HCT116 (cell line): ENCODE results near the gene PBX3. TPM values are rescaled to one million over a fixed set of nuclear protein-coding genes. Genes with fewer than 3 reads are reported as not detected.

ENCODE experiments used
- ATAC-seq: fragments of 200-7000 bp; cut with Tn5 transposase; 2 replicates; pipeline ENCODE4 v1.9.1; 2020; ENCODE audit warnings: mild to moderate bottlenecking, moderate library complexity
- BruUV-seq: library from RNA; stranded (reverse); fragments of 400-500 nt; replicated peaks from 2 replicates; lab custom pipeline; 2021; lab: Mats Ljungman, UMichigan
- CTCF ChIA-PET: fragments of 300-600 bp; sonication (Branson Sonifier 250); formaldehyde crosslinking; loops from one replicate; lab custom pipeline; 2021; ENCODE audit warnings: antibody characterized with exemption; lab: Charles Lee
- POLR2A ChIA-PET: fragments of 300-600, 350-600 bp; sonication (Branson Sonifier 250); formaldehyde crosslinking; loops from one replicate; lab custom pipeline; 2021; ENCODE audit warnings: antibody characterized with exemption; lab: Charles Lee
- RAD21 ChIA-PET, 2 experiments: fragments of 300-600 bp; sonication (Branson Sonifier 250); formaldehyde crosslinking; loops; one replicate each; lab custom pipeline; 2023; ENCODE audit warnings: low total read pairs in 2 of 2; ENCODE audit not compliant: uncharacterized antibody in 2 of 2, unreplicated experiment in 2 of 2, low non-redundant PET in 1 of 2; lab: Charles Lee
- DNase-seq: peaks from one replicate; pipeline ENCODE4 v3.0.0-alpha.2; 2010; ENCODE audit warnings: low read depth, low spot score
- H2AFZ ChIP-seq: fragments of 200-600 bp; shearing (Covaris generic), sonication (generic); 2 replicates; pipeline ENCODE4 v1.6.1; 2017; ENCODE audit warnings: low read depth, mixed run types, mixed read lengths, antibody characterized with exemption, low read length; ENCODE audit not compliant: poor library complexity, severe bottlenecking
- H3K27ac ChIP-seq: 2 replicates; pipeline ENCODE4 v1.5.1; 2012; ENCODE audit warnings: low read depth, low read length
- H3K27me3 ChIP-seq: fragments of 200-600 bp; sonication (generic); 2 replicates; pipeline ENCODE4 v1.6.1; 2016; ENCODE audit warnings: mixed run types, low read length, mixed read lengths; ENCODE audit not compliant: insufficient read depth
- H3K36me3 ChIP-seq, 2 experiments: fragments of 200-500 bp in 1 of 2; fragments of 200-600 bp in 1 of 2; sonication (Bioruptor generic) in 1 of 2; sonication (generic) in 1 of 2; 2 replicates each; pipeline versions ENCODE4 v1.5.1 to v1.6.1; 2014 to 2016; ENCODE audit warnings: low read length in 2 of 2, inconsistent platforms in 1 of 2, mixed read lengths in 1 of 2, mixed run types in 1 of 2; ENCODE audit not compliant: insufficient read depth in 2 of 2, control insufficient read depth in 1 of 2
- H3K4me1 ChIP-seq, 2 experiments: fragments of 200-600 bp in 1 of 2; sonication (generic) in 1 of 2; 2 replicates each; pipeline versions ENCODE4 v1.5.1 to v1.6.1; 2012 to 2017; ENCODE audit warnings: low read length in 2 of 2, inconsistent platforms in 1 of 2, mild to moderate bottlenecking in 1 of 2, mixed read lengths in 1 of 2, mixed run types in 1 of 2, moderate library complexity in 1 of 2; ENCODE audit not compliant: insufficient read depth in 2 of 2, control insufficient read depth in 1 of 2
- H3K4me2 ChIP-seq: fragments of 200-600 bp; sonication (generic); 2 replicates; pipeline ENCODE4 v1.6.1; 2017; ENCODE audit warnings: mixed run types, low read length, mixed read lengths
- H3K4me3 ChIP-seq, 2 experiments: fragments of 200-600 bp in 1 of 2; sonication (generic) in 1 of 2; replicated peaks in 1 of 2; 2 replicates each; pipeline ENCODE4 v1.5.1; 2011 to 2016; ENCODE audit warnings: low read length in 2 of 2, control low read depth in 1 of 2, low read depth in 1 of 2, mild to moderate bottlenecking in 1 of 2, mixed read lengths in 1 of 2, mixed run types in 1 of 2
- H3K79me2 ChIP-seq: fragments of 200-600 bp; sonication (generic); 2 replicates; pipeline ENCODE4 v1.6.1; 2017; ENCODE audit warnings: mild to moderate bottlenecking, mixed run types, low read length, moderate library complexity, mixed read lengths; ENCODE audit not compliant: insufficient read depth
- H3K9ac ChIP-seq: fragments of 200-600 bp; sonication (generic); 2 replicates; pipeline ENCODE4 v1.6.1; 2016; ENCODE audit warnings: low read length, mixed read lengths
- H3K9me2 ChIP-seq: fragments of 200-600 bp; sonication (generic), shearing (Covaris generic); 2 replicates; pipeline ENCODE4 v1.6.1; 2017; ENCODE audit warnings: mixed run types, mild to moderate bottlenecking, moderate library complexity; ENCODE audit not compliant: insufficient read depth
- H3K9me3 ChIP-seq, 2 experiments: fragments of 200-500 bp in 1 of 2; fragments of 200-600 bp in 1 of 2; sonication (Bioruptor generic) in 1 of 2; sonication (generic) in 1 of 2; 2 replicates each; pipeline ENCODE4 v1.6.1; 2014 to 2017; ENCODE audit warnings: low read length in 2 of 2, mixed read lengths in 2 of 2, inconsistent platforms in 1 of 2, low read depth in 1 of 2, mild to moderate bottlenecking in 1 of 2, mixed run types in 1 of 2, moderate library complexity in 1 of 2; ENCODE audit not compliant: control insufficient read depth in 1 of 2, insufficient read depth in 1 of 2
- H4K20me1 ChIP-seq: fragments of 200-600 bp; sonication (generic), shearing (Covaris generic); 2 replicates; pipeline ENCODE4 v1.6.1; 2017; ENCODE audit warnings: mixed run types, mild to moderate bottlenecking, moderate library complexity; ENCODE audit not compliant: insufficient read depth
- EGR1 ChIP-seq: IDR thresholded peaks from 2 replicates; pipeline ENCODE4 v1.6.1; 2012; ENCODE audit warnings: low read depth
- ELF1 ChIP-seq: IDR thresholded peaks from 2 replicates; pipeline ENCODE4 v1.6.1; 2012; ENCODE audit warnings: low read depth, borderline replicate concordance
- EZH2 ChIP-seq: fragments of 200-600 bp; sonication (generic); IDR thresholded peaks from 2 replicates; pipeline ENCODE4 v1.6.1; 2017; ENCODE audit warnings: antibody characterized with exemption, mixed run types
- EZH2phosphoT487 ChIP-seq: fragments of 200-600 bp; IDR thresholded peaks from 2 replicates; pipeline ENCODE4 v1.6.1; 2018; ENCODE audit warnings: antibody characterized with exemption, borderline replicate concordance
- FOSL1 ChIP-seq: IDR thresholded peaks from 2 replicates; pipeline ENCODE4 v1.6.1; 2012; ENCODE audit warnings: low read depth
- MAX ChIP-seq: IDR thresholded peaks from 2 replicates; pipeline ENCODE4 v1.6.1; 2012
- POLR2AphosphoS5 ChIP-seq: IDR thresholded peaks from 2 replicates; pipeline ENCODE4 v1.6.1; 2011; ENCODE audit warnings: mild to moderate bottlenecking, low read depth, low read length, moderate library complexity
- RAD21 ChIP-seq: IDR thresholded peaks from 2 replicates; pipeline ENCODE4 v1.6.1; 2012; ENCODE audit warnings: low read depth, mild to moderate bottlenecking
- REST ChIP-seq: IDR thresholded peaks from 2 replicates; pipeline ENCODE4 v1.6.1; 2012; ENCODE audit warnings: low read depth
- SIN3A ChIP-seq: IDR thresholded peaks from 2 replicates; pipeline ENCODE4 v1.6.1; 2012; ENCODE audit warnings: low read depth
- SP1 ChIP-seq: IDR thresholded peaks from 2 replicates; pipeline ENCODE4 v1.6.1; 2012; ENCODE audit warnings: low read depth
- SRF ChIP-seq: IDR thresholded peaks from 2 replicates; pipeline ENCODE4 v1.6.1; 2012; ENCODE audit warnings: low read depth
- TCF7L2 ChIP-seq: IDR thresholded peaks from 2 replicates; pipeline ENCODE4 v1.7.0; 2011; ENCODE audit warnings: borderline replicate concordance, inconsistent platforms; ENCODE audit not compliant: insufficient read depth, insufficient read length; ENCODE audit errors: extremely low read depth
- YY1 ChIP-seq: IDR thresholded peaks from 2 replicates; pipeline ENCODE4 v1.6.1; 2011; ENCODE audit warnings: low read length, low read depth, moderate library complexity, mild to moderate bottlenecking; ENCODE audit not compliant: insufficient replicate concordance; ENCODE audit errors: extremely low read depth
- ZBTB33 ChIP-seq: IDR thresholded peaks from 2 replicates; pipeline ENCODE4 v1.6.1; 2011; ENCODE audit warnings: mild to moderate bottlenecking, low read length, moderate library complexity; ENCODE audit not compliant: insufficient replicate concordance; ENCODE audit errors: extremely low read depth
- ZFX ChIP-seq: fragments of 450-650 bp; IDR thresholded peaks from 2 replicates; pipeline ENCODE4 v1.6.1; 2017
- intact Hi-C: fragments of 100-400 bp; cut with micrococcal nuclease; formaldehyde crosslinking; loops from 2 replicates; pipeline ENCODE4 v1.10.0; 2022
- total RNA-seq: library from RNA; stranded (reverse); gene quantifications from one replicate; pipeline ENCODE4 v1.2.1, GENCODE V29; 2021; ENCODE audit not compliant: unreplicated experiment

The PBX3 gene
- total RNA-seq, 1 experiment from 2014 or later: 13.5 TPM

GRCh38 chr9:125700791-125701190, 46.4 kb upstream of the PBX3 start:
- Histone ChIP-seq H3K79me2 (peaks cover 94% of the 10 kb centered on the region), H3K36me3 (no peaks in the 10 kb centered on the region; a peak in 1 of 4 replicates), H3K4me1 (peaks cover 2 to 5% of the 10 kb centered on the region in 2 experiments; a peak in 3 of 4 replicates), H3K9me2 (no peaks in the 10 kb centered on the region), H3K9ac (no peak overlapping the region), H3K9me3 (no peaks in the 10 kb centered on the region), H3K27me3 (no peaks in the 10 kb centered on the region), H3K27ac (no peak overlapping the region), H2AFZ (no peak overlapping the region), H3K4me3 (no peak overlapping the region), H4K20me1 (peaks cover 3% of the 10 kb centered on the region; the same call in 1 of the 2 replicates), H3K4me2 (no peak overlapping the region)
- TF ChIP-seq EZH2phosphoT487: no peak
- TF ChIP-seq SRF: no peak
- TF ChIP-seq RAD21: no peak
- TF ChIP-seq ZFX: no peak
- TF ChIP-seq YY1: no peak
- no peak for TF ChIP-seq REST
- no peak for TF ChIP-seq MAX
- no peak for TF ChIP-seq EGR1
- no peak for TF ChIP-seq SP1
- TF ChIP-seq TCF7L2: no peak
- no peak for TF ChIP-seq EZH2
- no peak for TF ChIP-seq POLR2AphosphoS5
- no peak for TF ChIP-seq SIN3A
- no peak for TF ChIP-seq FOSL1
- no peak for TF ChIP-seq ELF1
- TF ChIP-seq ZBTB33: no peak
- ChIA-PET RAD21 (no interaction called here), POLR2A (no interaction called here), CTCF (no interaction called here)
- ATAC-seq: no peak
- BruUV-seq: no TSS peak
- intact Hi-C loops: no loop called here
- DNase-seq: no peak
